HepG2 (cell line): ENCODE results near the gene DELE1. TPM values are rescaled to one million over a fixed set of nuclear protein-coding genes. Genes with fewer than 3 reads are reported as not detected.

Experiments
- ATAC-seq: fragments of 200-7000 bp; cut with Tn5 transposase; 3 replicates; pipeline ENCODE4 v1.9.1; 2020; ENCODE audit warnings: mild to moderate bottlenecking, moderate library complexity
- BruUV-seq: library from RNA; stranded (reverse); fragments of 400-500 nt; replicated peaks from 2 replicates; lab custom pipeline; 2021; lab: Mats Ljungman, UMichigan
- CTCF ChIA-PET: fragments of 300-600 bp; formaldehyde crosslinking; extraction: SDS; loops from one replicate; lab custom pipeline; 2021; ENCODE audit warnings: low total read pairs, inconsistent platforms, low intra/inter-chr PET ratio; lab: Yijun Ruan, JAX
- POLR2A ChIA-PET: fragments of 350-600 bp; sonication (Branson Sonifier 250); formaldehyde crosslinking; loops from one replicate; lab custom pipeline; 2020; ENCODE audit warnings: antibody characterized with exemption, inconsistent platforms; lab: Yijun Ruan, JAX
- DNase-seq: peaks from one replicate; pipeline ENCODE4 v3.0.0-alpha.2; 2015; ENCODE audit warnings: low spot score
- FAIRE-seq: peaks from 3 replicates; lab custom pipeline; 2011; peaks lifted over from hg19 to GRCh38; lab: Jason Lieb, UNC
- H2AFZ ChIP-seq: one replicate; pipeline ENCODE4 v1.6.1; 2011; ENCODE audit warnings: low read length, inconsistent platforms
- H3K27ac ChIP-seq: fragments of 300-600 bp; 3 replicates; pipeline ENCODE4 v1.8.0; 2011; ENCODE audit warnings: mixed run types, mild to moderate bottlenecking, mixed read lengths, low read length, inconsistent platforms; ENCODE audit not compliant: insufficient read depth; ENCODE audit errors: extremely low read length
- H3K27me3 ChIP-seq, 2 experiments: fragments of 200-600 bp in 1 of 2; 2 replicates in 1 of 2; 3 replicates in 1 of 2; pipeline versions ENCODE4 v1.6.0 to v1.8.0; 2011; ENCODE audit warnings: low read length in 2 of 2, mild to moderate bottlenecking in 2 of 2, moderate library complexity in 2 of 2, inconsistent platforms in 1 of 2; ENCODE audit not compliant: insufficient read depth in 2 of 2, control insufficient read depth in 1 of 2
- H3K36me3 ChIP-seq, 2 experiments: fragments of 200-600 bp in 1 of 2; replicated peaks in 1 of 2; 2 replicates in 1 of 2; 3 replicates in 1 of 2; pipeline versions ENCODE4 v1.5.1 to v1.8.0; 2011; ENCODE audit warnings: low read length in 2 of 2, inconsistent platforms in 1 of 2; ENCODE audit not compliant: insufficient read depth in 2 of 2, control insufficient read depth in 1 of 2
- H3K4me1 ChIP-seq: 2 replicates; pipeline ENCODE4 v1.5.1; 2012; ENCODE audit warnings: low read length, inconsistent platforms; ENCODE audit not compliant: insufficient read depth
- H3K4me2 ChIP-seq: 2 replicates; pipeline ENCODE4 v1.6.0; 2011; ENCODE audit warnings: low read depth, low read length, inconsistent platforms
- H3K4me3 ChIP-seq, 3 experiments: fragments of 200-600 bp in 1 of 3; sonication (generic), shearing (Covaris generic) in 1 of 3; replicated peaks in 1 of 3; 2 replicates each; pipeline ENCODE4 v1.5.1; 2011 to 2016; ENCODE audit warnings: low read length in 3 of 3, inconsistent platforms in 2 of 3, low read depth in 2 of 3, mild to moderate bottlenecking in 2 of 3, control low read depth in 1 of 3, mixed read lengths in 1 of 3; ENCODE audit not compliant: insufficient read depth in 1 of 3
- H3K79me2 ChIP-seq: one replicate; pipeline ENCODE4 v1.6.1; 2011; ENCODE audit warnings: low read length, inconsistent platforms; ENCODE audit not compliant: insufficient read depth
- H3K9ac ChIP-seq: 2 replicates; pipeline ENCODE4 v1.6.0; 2011; ENCODE audit warnings: mild to moderate bottlenecking, low read depth, low read length, inconsistent platforms; ENCODE audit not compliant: insufficient read depth
- H3K9me3 ChIP-seq: 2 replicates; pipeline ENCODE4 v1.5.1; 2012; ENCODE audit warnings: mild to moderate bottlenecking, low read length
- H4K20me1 ChIP-seq: 2 replicates; pipeline ENCODE4 v1.6.0; 2011; ENCODE audit warnings: inconsistent platforms, mild to moderate bottlenecking, low read length, moderate library complexity; ENCODE audit not compliant: insufficient read depth
- ATAD3A ChIP-seq: sonication (generic); formaldehyde crosslinking; IDR thresholded peaks from 2 replicates; pipeline ENCODE4 v1.4.0; 2020; ENCODE audit warnings: missing genetic modification reagents
- BRD4 ChIP-seq: sonication (generic); formaldehyde crosslinking; IDR thresholded peaks from 2 replicates; pipeline ENCODE4 v1.4.0; 2020; ENCODE audit warnings: missing genetic modification reagents
- ETV6 ChIP-seq: sonication (generic); formaldehyde crosslinking; conservative IDR thresholded peaks from 2 replicates; pipeline ENCODE4 v1.4.0; 2020; ENCODE audit warnings: missing genetic modification reagents
- FUBP1 ChIP-seq: sonication (generic); formaldehyde crosslinking; IDR thresholded peaks from 2 replicates; pipeline ENCODE4 v1.5.1; 2020; ENCODE audit warnings: missing genetic modification reagents, mild to moderate bottlenecking, borderline replicate concordance
- KLF16 ChIP-seq, 2 experiments: sonication (generic) in 1 of 2; formaldehyde crosslinking in 1 of 2; IDR thresholded peaks; 2 replicates each; pipeline versions ENCODE4 v1.6.1 to v1.8.0; 2016 to 2023; ENCODE audit warnings: missing genetic modification reagents in 2 of 2, missing compliant biosample characterization in 1 of 2
- NCOA1 ChIP-seq: sonication (generic); formaldehyde crosslinking; IDR thresholded peaks from 2 replicates; pipeline ENCODE4 v1.9.0; 2021; ENCODE audit warnings: missing genetic modification reagents
- NFYC ChIP-seq: IDR thresholded peaks from 2 replicates; pipeline ENCODE4 v1.6.1; 2016; ENCODE audit warnings: missing genetic modification reagents, missing compliant biosample characterization
- NR2F1 ChIP-seq, 2 experiments: fragments of 450-650 bp in 1 of 2; formaldehyde crosslinking in 1 of 2; IDR thresholded peaks; 2 replicates each; pipeline versions ENCODE4 v1.5.0 to v1.6.1; 2016 to 2020; ENCODE audit warnings: mild to moderate bottlenecking in 1 of 2, missing compliant biosample characterization in 1 of 2, missing genetic modification reagents in 1 of 2, moderate library complexity in 1 of 2
- PRDM15 ChIP-seq: sonication (generic); formaldehyde crosslinking; IDR thresholded peaks from 2 replicates; pipeline ENCODE4 v1.4.0; 2020; ENCODE audit warnings: missing genetic modification reagents
- RXRA ChIP-seq: sonication (generic); formaldehyde crosslinking; IDR thresholded peaks from 2 replicates; pipeline ENCODE4 v1.5.1; 2020; ENCODE audit warnings: missing genetic modification reagents
- SMARCE1 ChIP-seq: fragments of 450-650 bp; IDR thresholded peaks from 2 replicates; pipeline ENCODE4 v1.6.1; 2017; ENCODE audit warnings: borderline replicate concordance
- SRSF4 ChIP-seq: fragments of 200-400 bp; formaldehyde crosslinking; IDR thresholded peaks from one replicate; pipeline ENCODE4 v1.6.1; 2018; ENCODE audit warnings: mild to moderate bottlenecking, low read depth, low read length, moderate library complexity; ENCODE audit not compliant: poor library complexity, severe bottlenecking
- ZBTB4 ChIP-seq: sonication (generic); formaldehyde crosslinking; IDR thresholded peaks from 2 replicates; pipeline ENCODE4 v1.4.0; 2020; ENCODE audit warnings: missing genetic modification reagents, mild to moderate bottlenecking, borderline replicate concordance
- ZNF343 ChIP-seq: sonication (generic); formaldehyde crosslinking; IDR thresholded peaks from 2 replicates; pipeline ENCODE4 v1.4.0; 2020; ENCODE audit warnings: mild to moderate bottlenecking, missing genetic modification reagents
- ZNF558 ChIP-seq: sonication (generic); formaldehyde crosslinking; IDR thresholded peaks from 2 replicates; pipeline ENCODE4 v1.9.0; 2022; ENCODE audit warnings: mild to moderate bottlenecking, missing genetic modification reagents, borderline replicate concordance
- ZNF703 ChIP-seq: sonication (generic); formaldehyde crosslinking; IDR thresholded peaks from 2 replicates; pipeline ENCODE4 v1.5.1; 2020; ENCODE audit warnings: missing genetic modification reagents, mild to moderate bottlenecking, moderate library complexity, borderline replicate concordance
- ZNF83 ChIP-seq: sonication (generic); formaldehyde crosslinking; IDR thresholded peaks from 2 replicates; pipeline ENCODE4 v1.4.0; 2020; ENCODE audit warnings: missing genetic modification reagents, mild to moderate bottlenecking, borderline replicate concordance
- WGBS: methylation state at CpG from one replicate; pipeline ENCODE4 v1.1.6; 2017; ENCODE audit warnings: low lambda C conversion rate; 5-methylcytosine and 5-hydroxymethylcytosine counted together
- in situ Hi-C: cut with HindIII; loops from 2 replicates; pipeline ENCODE4 v1.10.0; 2017; ENCODE audit warnings: low pct_unique_long_range_greater_than_20kb; ENCODE audit not compliant: extremely low pct_ligation_motif_present
- intact Hi-C: fragments of 100-400 bp; cut with micrococcal nuclease; formaldehyde crosslinking; loops from one replicate; pipeline ENCODE4 v1.10.0; 2022; ENCODE audit not compliant: unreplicated experiment
- polyA plus RNA-seq, 8 experiments: library from polyadenylated mRNA; depleted of rRNA in 3 of 8; stranded (reverse) in 7 of 8; unstranded in 1 of 8; fragments of >200 nt; fragmentation: Illumina TruSeq in 4 of 8; extraction: Trizol in 4 of 8; gene quantifications; 2 replicates each; pipeline versions ENCODE4 v1.2.1 to v1.2.3, GENCODE V29; 2011 to 2016; ENCODE audit warnings: low read depth in 4 of 8, missing spikeins in 1 of 8, mixed read lengths in 1 of 8; ENCODE audit not compliant: insufficient read depth in 1 of 8
- total RNA-seq, 5 experiments: library from RNA; depleted of rRNA; stranded (reverse); fragments of >200 nt; fragmentation: Illumina TruSeq; extraction: Trizol; gene quantifications; 2 replicates each; pipeline ENCODE4 v1.2.3, GENCODE V29; 2016; ENCODE audit warnings: low read depth in 1 of 5

Gene DELE1
- total and polyA plus RNA-seq, 2 of the 13 experiments (the other 11 are each of a cell fraction or from before 2014, with no cell fraction given), result 57.5 to 90.3 TPM

- no peak overlapping the region for H3K9ac ChIP-seq
- 85% methylated on average over 6 of the region's 6 CpGs for WGBS
- ChIA-PET CTCF (no interaction called here), POLR2A (interaction anchor here (0.8 to 1.0 kb wide), 2 partner anchors 18 to 19 kb away, joined by 4 to 5 read pairs; partner anchors contain the start of gene DELE1)
- intact Hi-C loops, result no loop called here
- H4K20me1 ChIP-seq, result no peaks in the 10 kb centered on the region
- peaks cover 18% of the 10 kb centered on the region for H3K4me1 ChIP-seq
- no peak overlapping the region for H3K4me3 ChIP-seq
- BruUV-seq, result no TSS peak
- no peaks in the 10 kb centered on the region for H3K9me3 ChIP-seq
- peaks cover 14 to 24% of the 10 kb centered on the region in 2 experiments; a peak in 4 of 5 replicates for H3K36me3 ChIP-seq
- no peak for TF ChIP-seq ZNF703 (CRISPR knock-in tag)
- TF ChIP-seq NR2F1 (CRISPR knock-in tag; IDR thresholded peaks at IDR 0.05), result no peak
- no peak for TF ChIP-seq FUBP1 (CRISPR knock-in tag)
- no peak for TF ChIP-seq RXRA (CRISPR knock-in tag)
- TF ChIP-seq PRDM15 (CRISPR knock-in tag), result no peak
- no peak for TF ChIP-seq NFYC (CRISPR knock-in tag)
- TF ChIP-seq KLF16 (CRISPR knock-in tag; IDR thresholded peaks at IDR 0.05), result no peak
- no peak for TF ChIP-seq ZNF83 (CRISPR knock-in tag)
- TF ChIP-seq ZNF558 (CRISPR knock-in tag), result no peak
- no peak for TF ChIP-seq ZNF343 (CRISPR knock-in tag)
- no peak for TF ChIP-seq ATAD3A
- no peak for TF ChIP-seq ZBTB4 (CRISPR knock-in tag)
- no peak for TF ChIP-seq SMARCE1
- TF ChIP-seq BRD4 (CRISPR knock-in tag), result no peak
- TF ChIP-seq SRSF4, result no peak
- no peak for TF ChIP-seq ETV6 (CRISPR knock-in tag)
- TF ChIP-seq NCOA1 (CRISPR knock-in tag), result no peak
- TF ChIP-seq, all 625 proteins: peak for 0
- Histone ChIP-seq H2AFZ (no peak overlapping the region), H3K27me3 (no peaks in the 10 kb centered on the region), H3K27ac (peak overlapping the region; percentile 20), H3K4me2 (no peak overlapping the region), H3K79me2 (no peaks in the 10 kb centered on the region)
- no peak for ATAC-seq
- DNase-seq, result no peak
- in situ Hi-C loops, result no loop called here
- no peak for FAIRE-seq
Measured at GRCh38 chr5:141941779-141942178, 18.1 kb downstream of the DELE1 start.
